Lung microvascular endothelial cell (primary cell): ENCODE results near the gene SSBP2. TPM values are rescaled to one million over a fixed set of nuclear protein-coding genes. Genes with fewer than 3 reads are reported as not detected.
A peak's percentile ranks its signal among the peaks of the same experiment; 100 is the strongest.
"Not testable (repeated sequence)": the region's sequence is repeated elsewhere in the genome, so short reads cannot be mapped to it uniquely, and the experiment has no call there.

Experiments
- DNase-seq, 2 donors: peaks; one replicate each; pipeline versions ENCODE4 v3.0.0 to v3.0.0-alpha.2; 2010; ENCODE audit warnings: low read depth in 2 of 2
- total RNA-seq: library from RNA; depleted of rRNA; stranded (reverse); fragments of >200 nt; gene quantifications from 2 replicates; pipeline ENCODE4 v1.2.1, GENCODE V29; 2014

The SSBP2 gene
- total RNA-seq, 1 donor from 2014 or later: 11.9 TPM

GRCh38 chr5:81665795-81666194, 85.1 kb downstream of the SSBP2 start:
- DNase-seq: no peak

GRCh38 chr5:81660624-81661023, 90.3 kb downstream of the SSBP2 start:
- not testable (repeated sequence) for DNase-seq

GRCh38 chr5:81657386-81657785, 93.5 kb downstream of the SSBP2 start:
- DNase-seq: peak in 1 of 2 donors; percentile 14

- no peak for DNase-seq
These were observed 94.1 kb downstream of the SSBP2 start for GRCh38 chr5:81656783-81657182.

- DNase-seq: no peak
These were observed 99.9 kb downstream of the SSBP2 start for GRCh38 chr5:81650987-81651386.

- no peak for DNase-seq
These were observed 104.4 kb downstream of the SSBP2 start for GRCh38 chr5:81646469-81646995.

- no peak for DNase-seq
These were observed 108.7 kb downstream of the SSBP2 start for GRCh38 chr5:81642210-81642609.

- no peak for DNase-seq
These were observed 111.3 kb downstream of the SSBP2 start for GRCh38 chr5:81639556-81639955.

GRCh38 chr5:81638471-81638870, 112.4 kb downstream of the SSBP2 start:
- no peak for DNase-seq

GRCh38 chr5:81633891-81634290, 117.0 kb downstream of the SSBP2 start:
- no peak for DNase-seq

GRCh38 chr5:81633471-81633870, 117.4 kb downstream of the SSBP2 start:
- DNase-seq: no peak

GRCh38 chr5:81632679-81633078, 118.2 kb downstream of the SSBP2 start:
- no peak for DNase-seq

- no peak for DNase-seq
These were observed 119.3 kb downstream of the SSBP2 start for GRCh38 chr5:81631621-81632020.

GRCh38 chr5:81631124-81631523, 119.8 kb downstream of the SSBP2 start:
- DNase-seq: no peak

GRCh38 chr5:81630684-81631083, 120.2 kb downstream of the SSBP2 start:
- no peak for DNase-seq

GRCh38 chr5:81629986-81630385, 120.9 kb downstream of the SSBP2 start:
- DNase-seq: no peak

- DNase-seq: not testable (repeated sequence)
These were observed 122.8 kb downstream of the SSBP2 start for GRCh38 chr5:81628061-81628460.

GRCh38 chr5:81626524-81626923, 124.4 kb downstream of the SSBP2 start:
- DNase-seq: peak; percentile 88 to 93

GRCh38 chr5:81609810-81610375, 141.0 kb downstream of the SSBP2 start:
- no peak for DNase-seq

GRCh38 chr5:81608976-81609375, 141.9 kb downstream of the SSBP2 start:
- no peak for DNase-seq

GRCh38 chr5:81607693-81608092, 143.2 kb downstream of the SSBP2 start:
- no peak for DNase-seq

- no peak for DNase-seq
These were observed 144.7 kb downstream of the SSBP2 start for GRCh38 chr5:81606150-81606549.

- no peak for DNase-seq
These were observed 145.6 kb downstream of the SSBP2 start for GRCh38 chr5:81605299-81605698.

- no peak for DNase-seq
These were observed 146.7 kb downstream of the SSBP2 start for GRCh38 chr5:81604193-81604592.
